Heart left ventricle (tissue), 16 donors: ENCODE results near the gene SPTB. TPM values are rescaled to one million over a fixed set of nuclear protein-coding genes. Genes with fewer than 3 reads are reported as not detected.
A peak's percentile ranks its signal among the peaks of the same experiment; 100 is the strongest.

ENCODE experiments used
- ATAC-seq, 4 donors: fragments of 200-7000 bp; cut with Tn5 transposase; one replicate each; pipeline ENCODE4 v1.9.1; 2020 to 2022; ENCODE audit warnings: moderate library complexity in 4 of 4, mild to moderate bottlenecking in 3 of 4, moderate number of reproducible peaks in 1 of 4
- DNase-seq, 5 donors: peaks; one replicate each; pipeline ENCODE4 v3.0.0-alpha.2; 2020
- H3K27ac ChIP-seq, 12 donors: fragments of 200-600 bp; sonication (generic) in 4 of 12; one replicate each; pipeline versions ENCODE4 v1.5.0 to v1.8.0; 2016 to 2022; ENCODE audit warnings: mild to moderate bottlenecking in 2 of 12
- H3K27me3 ChIP-seq, 9 donors: fragments of 200-600 bp; sonication (generic) in 2 of 9; one replicate each; pipeline versions ENCODE4 v1.5.1 to v1.8.0; 2016 to 2022; ENCODE audit warnings: mild to moderate bottlenecking in 3 of 9
- H3K36me3 ChIP-seq, 9 donors: fragments of 200-600 bp; sonication (generic) in 2 of 9; one replicate each; pipeline versions ENCODE4 v1.5.0 to v1.8.0; 2018 to 2022; ENCODE audit warnings: mild to moderate bottlenecking in 2 of 9
- H3K4me1 ChIP-seq, 12 donors: fragments of 200-600 bp; sonication (generic) in 4 of 12; one replicate each; pipeline versions ENCODE4 v1.5.0 to v1.8.0; 2016 to 2022; ENCODE audit warnings: mild to moderate bottlenecking in 3 of 12
- H3K4me3 ChIP-seq, 12 donors: fragments of 200-600 bp; sonication (generic) in 4 of 12; one replicate each; pipeline versions ENCODE4 v1.5.0 to v1.8.0; 2017 to 2022; ENCODE audit warnings: mild to moderate bottlenecking in 9 of 12, moderate library complexity in 4 of 12
- H3K9me3 ChIP-seq, 12 donors: fragments of 200-600 bp; sonication (generic) in 4 of 12; one replicate each; pipeline versions ENCODE4 v1.5.0 to v1.8.0; 2016 to 2022; ENCODE audit warnings: mild to moderate bottlenecking in 1 of 12
- CTCF ChIP-seq, 12 donors: fragments of 200-600 bp; sonication (generic) in 4 of 12; IDR thresholded peaks; one replicate each; pipeline versions ENCODE4 v1.5.0 to v1.8.0; 2018 to 2022; ENCODE audit warnings: antibody characterized with exemption in 12 of 12, mild to moderate bottlenecking in 5 of 12
- POLR2A ChIP-seq, 2 donors: fragments of 450-650 bp; IDR thresholded peaks; one replicate each; pipeline ENCODE4 v1.6.1; 2017; ENCODE audit warnings: antibody characterized with exemption in 2 of 2, mild to moderate bottlenecking in 2 of 2, moderate library complexity in 2 of 2
- WGBS, 4 donors: extraction: QIAGEN DNeasy Blood & Tissue Kit in 2 of 4; methylation state at CpG; one replicate each; pipeline versions ENCODE4 v1.1.5 to v1.1.7; 2013 to 2018; 5-methylcytosine and 5-hydroxymethylcytosine counted together
- intact Hi-C, 10 donors: fragments of 100-400 bp; cut with DNase I; formaldehyde crosslinking; loops; one replicate each; pipeline versions ENCODE4 v1.11.1 to v1.14.2; 2022
- polyA plus RNA-seq, 2 donors: library from polyadenylated mRNA; stranded (reverse); fragments of 200-250 nt; gene quantifications; one replicate each; pipeline ENCODE4 v1.2.3, GENCODE V29; 2013
- total RNA-seq, 9 donors: library from RNA; depleted of rRNA in 2 of 9; stranded (reverse); fragments of >200 nt in 2 of 9; fragmentation: NEBNext Ultra II Directional in 3 of 9; extraction: Animal tissue kit (Norgen Biotek cat#: 25700) in 3 of 9; gene quantifications; one replicate each; pipeline versions ENCODE4 v1.1.0 to v1.2.4, GENCODE V29; 2016 to 2023
- donor health status: ischemic (EF 13 %, LVEDD 7.1; RV severe dilation, severe dysfunction).
- donor health status: healthy with polysubstance abuse.
- donor health status: DM: no; HTN: yes; CAD: no.
- donor health status: DM: no; HTN: no; CAD: no.
- donor health status: ischemic (EF 25% LVEDD 6.9; RV normal size, moderate dysfunction).
- donor health status: ischemic (EF 25% LVEDD 5.7; RV mildly dilated, moderate dysfunction).
- donor health status: healthy.
- donor health status: DM: yes; HTN: yes; CAD: no.
- donor health status: ischemic (EF 35%, LVEDD 5.7; RV mildly dilated, moderate dysfunction).
- donor health status: nonischemic (EF 11% LVEDD 7.7; RV severe dilation, severe dysfunction).
- donor health status: DM: yes; HTN: yes; CAD: no.
- donor health status: PGD.
- donor health status: ischemic (EF 29% LVEDD 5.4; RV normal size, mild dysfunction).
- donor health status: nonischemic (EF 23%, LVEDD 6.1; RV moderate dilation, normal function).

Gene SPTB
- total and polyA plus RNA-seq, 11 donors, result 60.3 to 195 (median 92.6) TPM

DNA sequence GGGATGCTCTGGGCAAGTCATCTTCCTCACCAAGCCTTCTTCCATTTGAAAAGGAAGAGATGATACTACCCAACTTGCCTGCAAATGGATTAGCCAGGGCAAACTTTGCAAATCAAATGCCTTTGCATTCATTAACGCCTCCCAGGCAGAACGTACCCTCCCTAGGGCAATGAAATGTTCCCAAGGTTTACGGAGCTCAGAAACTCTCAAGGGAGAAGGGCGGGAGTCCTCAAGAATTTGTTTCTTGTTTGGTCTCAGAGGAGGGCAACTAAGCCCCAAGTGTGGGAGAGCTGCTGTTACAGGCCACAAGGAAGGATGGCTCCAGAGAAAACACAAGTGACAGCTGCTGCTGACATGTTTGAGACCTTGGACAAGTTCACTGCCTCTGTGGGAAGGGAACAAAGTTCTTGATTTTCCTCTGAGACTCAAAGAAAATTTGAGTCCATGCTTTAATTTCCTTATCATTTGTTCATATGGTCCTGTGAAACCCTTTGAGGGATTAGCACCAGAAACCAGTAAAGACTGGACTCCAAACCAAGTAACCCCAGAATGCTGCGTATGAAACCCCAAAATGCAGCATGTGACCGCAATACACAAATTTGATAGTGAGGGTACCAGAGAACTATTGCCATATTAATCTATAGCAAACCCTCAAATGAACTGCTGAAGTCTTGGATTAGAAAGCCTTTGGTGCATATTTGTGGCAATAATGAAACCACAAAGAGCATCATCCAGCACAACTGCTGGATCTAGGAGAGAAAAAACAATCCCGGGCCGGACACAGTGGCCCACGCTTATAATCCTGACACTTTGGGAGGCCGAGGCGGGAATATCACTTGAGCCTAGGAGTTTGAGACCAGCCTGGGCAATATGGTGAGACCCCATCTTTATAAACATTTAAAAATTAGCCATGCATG lies 22.9 kb downstream of the SPTB start:
- TF ChIP-seq CTCF (IDR thresholded peaks at IDR 0.05) (no peak), POLR2A (IDR thresholded peaks at IDR 0.05) (no peak)
- no peak overlapping the region for H3K27ac ChIP-seq
- 77 to 84% (median 81%) methylated on average over 11 of the region's 11 CpGs for WGBS, 4 donors

DNA sequence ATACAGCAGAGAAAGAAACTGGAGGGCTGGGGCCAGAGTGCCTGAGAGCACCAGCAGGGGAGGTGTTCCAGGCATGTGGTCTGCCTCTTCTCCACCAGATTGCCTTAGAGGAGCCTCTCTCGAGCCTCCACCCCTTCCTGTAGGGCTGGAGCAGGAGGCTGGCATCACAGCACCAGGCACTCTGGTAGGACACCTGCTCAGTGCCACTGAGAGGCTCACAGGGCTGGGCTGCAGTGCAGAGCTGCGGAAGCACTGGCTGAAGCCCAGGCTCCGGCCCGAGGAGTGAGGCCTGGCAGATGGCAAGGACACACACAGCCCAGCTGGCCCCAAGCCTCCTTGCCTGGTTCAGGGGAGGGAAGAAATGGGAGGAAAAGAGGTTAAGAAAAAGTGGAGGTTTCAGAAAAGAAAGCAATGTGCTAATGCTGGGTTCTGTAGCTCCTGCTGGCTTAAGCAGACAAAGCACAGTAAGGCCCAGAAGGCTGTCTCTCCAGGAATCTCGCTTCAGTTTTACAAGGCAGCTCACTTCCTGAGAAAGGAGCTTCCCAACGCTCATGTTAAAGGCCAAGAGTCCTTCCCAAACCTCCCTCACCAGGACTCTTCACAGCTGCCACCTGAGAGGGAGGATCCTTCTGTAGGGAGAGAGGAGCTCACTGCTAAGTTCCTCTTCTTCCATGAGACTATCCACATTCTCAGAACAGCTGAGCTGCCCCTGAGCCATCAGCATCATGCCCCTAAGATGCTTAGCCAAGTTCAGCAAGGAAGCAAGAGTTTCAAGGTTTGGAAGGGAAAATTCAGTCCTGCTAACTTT lies 23.8 kb downstream of the SPTB start:
- peak in 1 of 5 donors; percentile 31 for DNase-seq
- Histone ChIP-seq H3K9me3 (no peaks in the 10 kb centered on the region), H3K4me1 (peaks cover 0 to 11% (median 0%) of the 10 kb centered on the region in 12 donors), H3K4me3 (no peak overlapping the region), H3K36me3 (no peaks in the 10 kb centered on the region), H3K27ac (peak overlapping the region in 1 of 12 donors; percentile 42), H3K27me3 (peaks cover 0 to 5% (median 0%) of the 10 kb centered on the region in 9 donors)
- TF ChIP-seq CTCF (IDR thresholded peaks at IDR 0.05) (no peak), POLR2A (IDR thresholded peaks at IDR 0.05) (no peak)
- 34 to 53% (median 46%) methylated on average over 6 of the region's 6 CpGs for WGBS, 4 donors
- intact Hi-C loops, result no loop called here
- ATAC-seq, result peak in 3 of 4 donors; percentile 47 to 80 (median 49)

More for the DNA sequence above, 22.9 kb downstream of the SPTB start:
- Histone ChIP-seq H3K36me3 (no peaks in the 10 kb centered on the region), H3K9me3 (no peaks in the 10 kb centered on the region), H3K27me3 (peaks cover 0 to 5% (median 0%) of the 10 kb centered on the region in 9 donors), H3K4me1 (peaks cover 0 to 13% (median 0%) of the 10 kb centered on the region in 12 donors), H3K4me3 (no peak overlapping the region)
- DNase-seq (no peak), ATAC-seq (no peak)
- intact Hi-C loops, result no loop called here

- peaks cover 0 to 3% (median 0%) of the 10 kb centered on the region in 9 donors for H3K27me3 ChIP-seq
- intact Hi-C loops, result no loop called here
- DNase-seq, result no peak
- no peaks in the 10 kb centered on the region for H3K9me3 ChIP-seq
- H3K27ac ChIP-seq, result no peak overlapping the region
- no peak overlapping the region for H3K4me3 ChIP-seq
- no peaks in the 10 kb centered on the region for H3K36me3 ChIP-seq
- 77 to 86% (median 84%) methylated on average over 5 of the region's 5 CpGs for WGBS, 4 donors
- TF ChIP-seq CTCF (IDR thresholded peaks at IDR 0.05) (no peak), POLR2A (IDR thresholded peaks at IDR 0.05) (no peak)
- H3K4me1 ChIP-seq, result peaks cover 0 to 22% (median 0%) of the 10 kb centered on the region in 12 donors
- ATAC-seq, result no peak
These were observed 29.2 kb downstream of the SPTB start for GRCh38 chr14:64850369-64851137.
